Muscle of back (tissue), 11 donors: ENCODE measurements around the gene HP1BP3. TPM values are rescaled to one million over a fixed set of nuclear protein-coding genes. Genes with fewer than 3 reads are reported as not detected.
A peak's percentile ranks its signal among the peaks of the same experiment; 100 is the strongest.
"Not testable (repeated sequence)": the region's sequence is repeated elsewhere in the genome, so short reads cannot be mapped to it uniquely, and the experiment has no call there.

Source experiments
- DNase-seq, 3 donors: peaks; one replicate each; pipeline versions ENCODE4 v3.0.0 to v3.0.0-alpha.2; 2013
- polyA plus RNA-seq, 10 donors: library from polyadenylated mRNA; unstranded; fragments of 120-200 nt; gene quantifications; one replicate each; pipeline ENCODE4 v1.2.1, GENCODE V29; 2013; ENCODE audit not compliant: insufficient read length in 10 of 10

HP1BP3 gene
- polyA plus RNA-seq, 10 donors, result 126 to 233 (median 172) TPM

GRCh38 chr1:20728371-20729154 is 58.5 kb downstream of the HP1BP3 start:
- DNase-seq, result no peak

GRCh38 chr1:20727746-20728316 is 59.3 kb downstream of the HP1BP3 start:
- DNase-seq, result no peak

GRCh38 chr1:20726932-20727745 is 60.0 kb downstream of the HP1BP3 start:
- DNase-seq, result no peak

- DNase-seq, result no peak
Measured at GRCh38 chr1:20726118-20726911, 60.8 kb downstream of the HP1BP3 start.

- DNase-seq, result no peak
Measured at GRCh38 chr1:20725189-20726117, 61.7 kb downstream of the HP1BP3 start.

- DNase-seq, result no peak
Measured at GRCh38 chr1:20724364-20725188, 62.5 kb downstream of the HP1BP3 start.

GRCh38 chr1:20723537-20724363 is 63.4 kb downstream of the HP1BP3 start:
- DNase-seq, result no peak

- DNase-seq, result no peak
Measured at GRCh38 chr1:20723159-20723536, 64.0 kb downstream of the HP1BP3 start.

- no peak for DNase-seq
Measured at GRCh38 chr1:20721117-20722061, 65.7 kb downstream of the HP1BP3 start.

- DNase-seq, result no peak
Measured at GRCh38 chr1:20720631-20721091, 66.4 kb downstream of the HP1BP3 start.

- no peak for DNase-seq
Measured at GRCh38 chr1:20719871-20720620, 67.1 kb downstream of the HP1BP3 start.

GRCh38 chr1:20719261-20719660 is 67.8 kb downstream of the HP1BP3 start:
- DNase-seq, result no peak

- DNase-seq, result not testable (repeated sequence)
Measured at GRCh38 chr1:20718343-20718882, 68.7 kb downstream of the HP1BP3 start.

GRCh38 chr1:20717452-20718342 is 69.4 kb downstream of the HP1BP3 start, which contains the start of gene KIF17:
Gene KIF17 (minus strand): TSS chr1:20718007. CDS start chr1:20717706, 301 bp downstream.
- peak; percentile 51 to 88 (median 83) for DNase-seq

- DNase-seq, result no peak
Measured at GRCh38 chr1:20716232-20716631, 70.9 kb downstream of the HP1BP3 start.
